ENCODE measurements around the gene MED20.

- TF ChIP-seq POLR2A (IDR thresholded peaks at IDR 0.05; ENCODE audit: low read length) (no peak), CTCF (IDR thresholded peaks at IDR 0.05) (no peak), MAZ (IDR thresholded peaks at IDR 0.05; ENCODE audit: borderline replicate concordance, low read depth, low read length) (no peak), JUN (IDR thresholded peaks at IDR 0.05) (no peak), ZNF302 (CRISPR knock-in tag; IDR thresholded peaks at IDR 0.05) (no peak), HES2 (IDR thresholded peaks at IDR 0.05) (no peak), FOSB (CRISPR knock-in tag; IDR thresholded peaks at IDR 0.05) (no peak), RFX5 (IDR thresholded peaks at IDR 0.05) (no peak), MAX (IDR thresholded peaks at IDR 0.05) (no peak), PHF8 (IDR thresholded peaks at IDR 0.05; ENCODE audit: borderline replicate concordance, low read depth) (no peak), REST (IDR thresholded peaks at IDR 0.05) (no peak), TP53 (CRISPR knock-in tag; IDR thresholded peaks at IDR 0.05) (no peak)
These were observed 11.2 kb downstream of the MED20 start for GRCh38 chr6:41909727-41910126.

All from A549 (cell line).